Central memory CD4-positive, alpha-beta T cell (primary cell): ENCODE results near the gene ACAP3.

ENCODE experiments used
- DNase-seq: peaks from one replicate; pipeline ENCODE4 v3.0.0; 2022

Gene ACAP3

GRCh38 chr1:1343811-1344421 lies 36.2 kb upstream of the ACAP3 start:
- DNase-seq = no peak

GRCh38 chr1:1342584-1343115 lies 34.9 kb upstream of the ACAP3 start:
- DNase-seq = no peak

DNA sequence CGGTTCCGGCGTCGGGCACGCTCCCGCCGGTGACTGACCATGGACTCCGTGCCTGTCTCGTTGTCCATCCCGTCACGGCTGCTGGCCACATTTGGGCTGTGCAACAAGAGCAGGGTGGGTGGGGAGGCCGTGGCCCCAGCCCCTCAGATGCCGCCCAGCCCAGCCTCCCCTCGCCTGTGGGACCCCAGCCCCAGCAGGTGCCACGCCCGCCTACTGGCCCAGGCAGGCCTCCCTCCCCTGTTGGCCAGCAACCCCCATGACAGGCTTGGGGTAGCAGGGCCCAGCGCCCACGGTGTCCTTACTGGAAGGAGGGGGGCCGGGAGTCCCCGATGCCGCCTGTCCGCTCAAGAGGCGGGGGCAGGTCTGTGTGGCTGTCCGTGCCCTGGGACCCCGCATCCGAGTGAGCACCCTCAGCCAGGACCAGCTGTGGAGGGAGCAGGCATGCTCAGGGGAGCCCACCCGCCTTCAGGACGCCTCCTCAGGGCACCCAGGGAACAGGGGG lies 34.4 kb upstream of the ACAP3 start:
- DNase-seq = no peak

GRCh38 chr1:1341549-1342021 lies 33.9 kb upstream of the ACAP3 start:
- DNase-seq = no peak

DNA sequence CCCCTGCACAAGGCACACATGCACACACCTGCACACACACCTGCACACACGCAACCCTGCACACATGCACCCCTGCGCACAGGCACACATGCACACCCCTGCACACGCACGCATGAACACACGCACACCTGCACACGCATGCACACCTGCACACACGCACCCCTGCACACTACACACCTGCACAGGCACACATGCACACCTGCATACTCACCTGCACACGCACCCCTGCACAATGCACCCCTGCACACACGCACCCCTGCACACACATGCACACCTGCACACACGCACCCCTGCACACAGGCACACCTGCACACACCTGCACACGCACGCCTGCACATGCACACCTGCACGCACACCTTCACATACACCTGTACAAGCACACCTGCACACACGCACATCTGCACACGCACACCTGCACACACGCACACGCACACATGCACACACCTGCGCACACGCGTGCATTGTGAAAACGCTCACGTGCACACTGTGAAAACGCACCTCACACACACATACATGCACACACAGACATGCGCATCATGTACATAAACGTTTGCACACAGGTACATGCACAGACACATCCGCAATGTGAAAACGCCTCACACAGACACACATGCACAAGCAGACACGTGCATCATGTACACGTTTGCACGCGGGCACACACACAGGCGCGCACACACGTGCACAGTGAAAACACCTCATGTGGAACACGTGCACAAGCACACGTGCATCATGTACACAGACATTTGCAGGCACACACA lies 33.2 kb upstream of the ACAP3 start:
- DNase-seq = no peak

- no peak for DNase-seq
These were observed 32.5 kb upstream of the ACAP3 start for GRCh38 chr1:1340185-1340584.

DNA sequence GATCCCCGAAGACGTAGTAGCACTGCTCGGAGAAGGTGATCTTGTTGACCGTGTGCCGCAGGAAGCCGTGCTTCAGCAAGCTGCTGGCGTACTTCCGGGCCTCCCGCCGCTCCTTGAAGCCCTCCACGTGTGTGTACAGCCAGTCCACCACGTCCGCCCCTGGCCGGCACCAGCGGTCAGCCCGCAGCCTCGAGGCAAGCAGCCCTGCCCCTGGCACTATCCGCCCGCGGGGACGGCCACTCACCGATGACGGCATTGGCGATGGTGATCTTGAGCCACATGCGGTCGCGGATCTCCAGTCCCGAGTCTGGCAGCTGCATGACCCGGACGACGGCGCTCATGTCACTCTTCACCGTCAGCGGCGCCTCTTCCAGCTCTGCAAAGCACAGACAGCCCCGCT lies 30.5 kb upstream of the ACAP3 start:
- DNase-seq = no peak

DNA sequence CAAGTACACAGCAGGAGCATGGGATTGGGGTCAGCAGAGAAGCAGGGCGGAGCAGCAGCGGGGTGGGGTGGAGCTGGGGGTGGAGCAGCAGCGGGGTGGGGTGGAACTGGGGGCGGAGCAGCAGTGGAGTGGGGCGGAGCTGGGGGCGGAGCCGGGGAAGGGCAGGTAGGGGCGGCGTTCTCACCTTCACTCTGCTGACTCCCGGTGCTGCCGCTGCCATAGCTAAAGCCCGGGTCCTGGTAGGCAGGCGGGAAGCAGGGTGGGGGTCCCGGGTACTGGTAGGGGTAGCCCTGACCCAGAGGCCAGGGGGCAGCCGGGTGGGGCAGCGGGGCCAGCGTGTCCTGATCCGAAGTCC lies 30.0 kb upstream of the ACAP3 start:
- no peak for DNase-seq

DNA sequence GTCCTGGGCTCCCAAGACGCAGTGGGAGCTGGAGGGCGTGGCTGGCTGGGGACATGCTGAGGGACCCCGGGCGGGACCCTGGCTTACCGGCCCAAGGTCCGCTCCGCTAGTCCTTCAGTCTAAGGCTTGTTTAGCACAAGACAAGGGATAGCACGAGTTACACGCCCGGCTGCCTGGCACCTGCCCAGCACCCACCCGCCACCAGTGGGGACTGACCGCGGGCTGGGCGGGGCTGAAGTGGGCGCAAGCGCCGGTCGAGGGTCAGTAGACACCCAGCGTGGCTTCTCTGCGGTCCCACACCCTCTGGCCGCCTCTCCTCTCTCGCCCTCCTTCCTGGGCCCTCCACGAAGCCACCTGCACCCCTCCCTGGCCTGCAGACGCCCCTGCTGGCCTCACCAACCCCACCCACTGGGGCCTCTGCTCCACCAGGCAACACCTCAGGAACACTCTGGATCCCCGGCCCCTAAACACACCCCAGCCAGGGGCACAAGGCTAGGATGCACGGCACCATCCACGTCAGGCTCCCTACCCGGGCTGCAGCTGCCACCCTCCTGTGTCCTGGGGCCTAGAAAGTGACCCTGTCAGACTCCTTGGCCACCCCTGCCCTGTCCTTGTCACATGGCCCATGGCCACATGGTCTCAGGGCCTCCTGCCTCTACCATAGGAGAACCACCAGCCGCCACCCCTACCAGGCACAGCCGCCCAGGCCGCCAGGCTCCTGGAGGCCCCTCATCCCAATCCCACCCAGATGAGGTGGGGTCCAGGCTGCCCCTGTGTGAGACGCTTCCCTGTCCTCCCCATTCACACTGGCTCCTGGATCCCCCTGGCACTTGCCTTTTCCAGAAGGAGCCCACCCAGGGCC lies 29.4 kb upstream of the ACAP3 start:
- DNase-seq = no peak

DNA sequence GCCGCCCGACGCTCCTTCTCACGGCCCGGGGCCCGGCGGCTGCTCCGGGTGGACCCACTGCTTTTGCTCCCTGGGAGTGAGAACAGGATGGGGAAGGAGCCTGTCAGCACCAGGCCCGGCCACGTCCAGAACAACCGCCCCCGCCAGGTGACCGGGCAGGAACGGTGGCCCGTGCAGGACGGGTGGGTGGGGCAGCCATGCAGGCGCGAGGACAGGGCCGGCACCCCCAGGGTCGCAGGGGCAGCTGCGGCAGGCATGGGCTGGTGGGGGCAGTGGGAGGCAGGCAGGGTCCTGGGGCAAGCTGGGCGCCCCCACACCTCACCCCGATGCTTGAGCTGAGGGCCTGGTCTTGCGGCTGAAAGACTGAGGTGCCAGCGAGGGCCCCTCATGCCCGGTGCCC lies 28.7 kb upstream of the ACAP3 start:
- no peak for DNase-seq

DNA sequence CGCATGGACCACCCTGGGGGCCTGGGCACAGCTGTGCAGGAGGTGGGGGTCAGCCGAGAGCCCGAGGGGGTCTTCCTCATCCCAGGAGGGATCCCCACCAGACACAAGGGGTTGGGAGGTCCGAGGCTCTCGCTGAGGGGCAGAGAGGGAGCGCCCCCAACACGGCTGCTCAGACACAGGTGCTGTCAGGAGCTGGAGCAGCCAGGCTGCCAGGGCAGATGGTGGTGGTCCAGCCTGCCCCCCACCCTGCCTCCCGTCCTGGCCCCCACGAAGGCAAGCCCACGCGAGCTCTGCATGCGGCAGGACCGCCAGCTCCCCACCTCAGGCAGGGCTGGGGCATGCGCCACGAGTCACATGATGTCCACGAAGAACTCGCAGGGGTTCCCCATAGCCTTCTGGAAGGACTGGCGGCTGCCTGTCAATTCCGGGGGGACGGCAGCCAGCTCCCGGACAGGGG lies 28.1 kb upstream of the ACAP3 start:
- no peak for DNase-seq

DNA sequence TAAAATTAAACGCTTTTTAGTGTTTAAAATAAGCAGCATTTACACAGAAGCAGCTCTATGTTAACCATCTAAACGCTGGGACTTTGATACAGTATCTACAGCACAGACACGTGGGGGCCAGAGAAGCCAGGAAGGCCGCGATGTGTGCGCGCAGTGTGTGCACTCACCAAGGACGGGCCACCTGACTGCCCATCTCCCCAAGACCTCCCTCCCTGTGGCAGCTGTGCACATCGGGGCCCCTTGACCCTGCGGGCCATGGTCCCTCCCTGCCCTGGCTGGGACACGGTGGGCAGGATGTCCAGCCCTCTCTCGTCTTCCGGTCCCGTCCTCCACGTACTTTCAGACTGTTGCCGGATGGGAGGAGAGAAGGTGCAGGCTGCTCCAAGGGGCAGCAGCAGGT lies 27.6 kb upstream of the ACAP3 start:
- DNase-seq = no peak

DNA sequence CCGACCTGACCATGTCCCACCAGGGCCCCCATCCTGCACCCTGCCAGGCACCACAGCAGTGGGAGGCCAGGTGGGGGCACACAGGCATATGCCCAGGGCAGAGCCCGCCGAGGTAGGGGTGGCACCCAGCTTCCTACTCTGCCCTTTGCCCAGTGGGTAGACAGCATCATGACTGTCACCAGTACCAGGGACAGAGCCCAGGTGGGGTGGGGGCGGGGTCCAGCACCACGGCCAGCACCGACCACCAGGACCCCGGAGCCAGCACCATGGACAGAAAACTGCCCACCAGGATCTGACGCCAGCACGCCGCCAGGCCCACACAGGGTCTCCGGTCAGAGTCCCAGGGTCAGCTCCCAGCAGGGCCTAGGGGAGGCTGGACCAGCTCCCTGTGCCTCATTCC lies 27.1 kb upstream of the ACAP3 start:
- no peak for DNase-seq

GRCh38 chr1:1333551-1334241 lies 26.0 kb upstream of the ACAP3 start:
- no peak for DNase-seq

GRCh38 chr1:1332774-1333480 lies 25.2 kb upstream of the ACAP3 start:
- DNase-seq = no peak

GRCh38 chr1:1332031-1332755 lies 24.5 kb upstream of the ACAP3 start:
- DNase-seq = no peak

DNA sequence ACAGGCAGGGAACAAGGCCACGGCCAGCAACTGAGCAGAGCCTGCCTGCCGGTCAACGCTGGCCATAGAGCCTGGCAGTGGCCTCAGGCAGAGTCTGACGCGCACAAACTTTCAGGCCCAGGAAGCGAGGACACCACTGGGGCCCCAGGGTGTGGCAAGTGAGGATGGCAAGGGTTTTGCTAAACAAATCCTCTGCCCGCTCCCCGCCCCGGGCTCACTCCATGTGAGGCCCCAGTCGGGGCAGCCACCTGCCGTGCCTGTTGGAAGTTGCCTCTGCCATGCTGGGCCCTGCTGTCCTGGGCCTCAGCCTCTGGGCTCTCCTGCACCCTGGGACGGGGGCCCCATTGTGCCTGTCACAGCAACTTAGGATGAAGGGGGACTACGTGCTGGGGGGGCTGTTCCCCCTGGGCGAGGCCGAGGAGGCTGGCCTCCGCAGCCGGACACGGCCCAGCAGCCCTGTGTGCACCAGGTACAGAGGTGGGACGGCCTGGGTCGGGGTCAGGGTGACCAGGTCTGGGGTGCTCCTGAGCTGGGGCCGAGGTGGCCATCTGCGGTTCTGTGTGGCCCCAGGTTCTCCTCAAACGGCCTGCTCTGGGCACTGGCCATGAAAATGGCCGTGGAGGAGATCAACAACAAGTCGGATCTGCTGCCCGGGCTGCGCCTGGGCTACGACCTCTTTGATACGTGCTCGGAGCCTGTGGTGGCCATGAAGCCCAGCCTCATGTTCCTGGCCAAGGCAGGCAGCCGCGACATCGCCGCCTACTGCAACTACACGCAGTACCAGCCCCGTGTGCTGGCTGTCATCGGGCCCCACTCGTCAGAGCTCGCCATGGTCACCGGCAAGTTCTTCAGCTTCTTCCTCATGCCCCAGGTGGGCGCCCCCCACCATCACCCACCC lies 23.6 kb upstream of the ACAP3 start, which contains the start of gene TAS1R3:
TAS1R3 (plus strand) TSS at position 213 of the 898 bp plus-strand sequence; CDS start at position 279, 66 bp downstream.
- no peak for DNase-seq

DNA sequence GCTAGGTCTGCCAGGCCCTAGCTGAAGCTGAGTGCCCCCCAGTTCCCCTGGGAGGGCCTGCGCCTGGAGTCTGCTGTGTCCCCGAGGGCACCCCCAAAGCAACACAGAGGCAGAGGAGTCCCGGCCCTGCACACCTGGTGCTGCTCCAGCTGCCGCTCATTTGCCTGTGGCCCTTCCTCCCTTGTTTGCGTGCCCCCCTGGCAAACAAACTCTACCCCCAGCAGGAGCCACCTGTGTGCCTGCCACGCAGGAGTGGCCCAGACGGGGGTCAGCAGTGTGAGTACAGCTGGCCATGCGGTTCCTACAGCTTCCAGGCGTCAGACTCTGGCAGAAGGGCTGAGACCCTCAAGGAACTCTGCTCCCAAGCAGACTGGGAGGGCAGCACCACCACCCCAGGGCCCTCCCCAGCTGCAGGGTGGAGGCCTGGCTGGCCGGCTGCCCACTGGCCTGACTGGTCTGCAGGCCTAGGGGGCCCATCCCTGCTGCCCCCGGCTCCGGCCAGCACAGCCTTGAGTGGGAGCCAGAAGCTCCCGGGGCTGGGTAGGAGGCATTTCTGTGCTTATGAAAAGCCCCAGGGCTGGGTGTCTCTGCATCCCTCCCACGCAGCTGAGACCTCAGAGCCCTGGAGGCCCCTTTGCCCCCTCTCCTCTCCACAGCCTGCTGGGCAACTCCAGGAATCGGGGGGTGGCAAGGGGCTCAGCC lies 22.8 kb upstream of the ACAP3 start:
- no peak for DNase-seq
